ENCODE results near the gene GRPEL2.

GRPEL2 gene

GRCh38 chr5:149375434-149375833 lies 30.1 kb downstream of the GRPEL2 start:
- H3K4me3 ChIP-seq (ENCODE audit: low read depth, low read length), result no peak overlapping the region
- no peak for TF ChIP-seq MYC (IDR thresholded peaks at IDR 0.05; ENCODE audit: low read depth, low read length)
- TF ChIP-seq, protein P1, sequence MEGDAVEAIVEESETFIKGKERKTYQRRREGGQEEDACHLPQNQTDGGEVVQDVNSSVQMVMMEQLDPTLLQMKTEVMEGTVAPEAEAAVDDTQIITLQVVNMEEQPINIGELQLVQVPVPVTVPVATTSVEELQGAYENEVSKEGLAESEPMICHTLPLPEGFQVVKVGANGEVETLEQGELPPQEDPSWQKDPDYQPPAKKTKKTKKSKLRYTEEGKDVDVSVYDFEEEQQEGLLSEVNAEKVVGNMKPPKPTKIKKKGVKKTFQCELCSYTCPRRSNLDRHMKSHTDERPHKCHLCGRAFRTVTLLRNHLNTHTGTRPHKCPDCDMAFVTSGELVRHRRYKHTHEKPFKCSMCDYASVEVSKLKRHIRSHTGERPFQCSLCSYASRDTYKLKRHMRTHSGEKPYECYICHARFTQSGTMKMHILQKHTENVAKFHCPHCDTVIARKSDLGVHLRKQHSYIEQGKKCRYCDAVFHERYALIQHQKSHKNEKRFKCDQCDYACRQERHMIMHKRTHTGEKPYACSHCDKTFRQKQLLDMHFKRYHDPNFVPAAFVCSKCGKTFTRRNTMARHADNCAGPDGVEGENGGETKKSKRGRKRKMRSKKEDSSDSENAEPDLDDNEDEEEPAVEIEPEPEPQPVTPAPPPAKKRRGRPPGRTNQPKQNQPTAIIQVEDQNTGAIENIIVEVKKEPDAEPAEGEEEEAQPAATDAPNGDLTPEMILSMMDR (IDR thresholded peaks at IDR 0.05; ENCODE audit: low read depth, low read length), result no peak
- no peak for TF ChIP-seq POLR2A (IDR thresholded peaks at IDR 0.05; ENCODE audit: extremely low read depth, insufficient read length)
- TF ChIP-seq, protein P2, sequence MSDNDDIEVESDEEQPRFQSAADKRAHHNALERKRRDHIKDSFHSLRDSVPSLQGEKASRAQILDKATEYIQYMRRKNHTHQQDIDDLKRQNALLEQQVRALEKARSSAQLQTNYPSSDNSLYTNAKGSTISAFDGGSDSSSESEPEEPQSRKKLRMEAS (IDR thresholded peaks at IDR 0.05; ENCODE audit: low read depth, low read length), result no peak

DNA sequence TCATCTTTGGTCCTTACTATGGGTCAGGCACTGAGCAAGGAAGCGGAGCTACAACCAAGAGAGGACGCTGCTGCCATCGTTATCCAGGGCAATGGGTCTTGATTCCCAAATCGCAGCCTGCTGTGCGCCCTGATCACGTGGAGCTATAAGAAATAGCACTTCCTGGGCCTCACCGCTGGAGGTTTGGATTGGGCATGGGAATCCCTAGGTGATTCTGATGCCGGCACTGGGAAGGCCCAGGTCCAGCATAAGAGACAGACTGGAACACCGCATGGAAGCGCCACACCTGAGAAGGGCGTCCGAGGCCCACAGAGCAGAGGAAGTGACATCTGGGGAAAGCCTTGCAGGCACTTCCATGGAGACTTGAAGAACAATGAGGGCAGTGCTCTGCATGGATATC lies 30.8 kb downstream of the GRPEL2 start:
- H3K4me3 ChIP-seq (ENCODE audit: low read depth, low read length), result no peak overlapping the region
- TF ChIP-seq POLR2A (IDR thresholded peaks at IDR 0.05; ENCODE audit: extremely low read depth, insufficient read length) (no peak), MYC (IDR thresholded peaks at IDR 0.05; ENCODE audit: low read depth, low read length) (no peak)
- TF ChIP-seq, protein P2 (IDR thresholded peaks at IDR 0.05; ENCODE audit: low read depth, low read length), result no peak
- TF ChIP-seq, protein P1 (IDR thresholded peaks at IDR 0.05; ENCODE audit: low read depth, low read length), result no peak
- DNase-seq (ENCODE audit: low read depth), result no peak

More at GRCh38 chr5:149375434-149375833, 30.1 kb downstream of the GRPEL2 start:
- no peak for DNase-seq (ENCODE audit: low read depth)

DNA sequence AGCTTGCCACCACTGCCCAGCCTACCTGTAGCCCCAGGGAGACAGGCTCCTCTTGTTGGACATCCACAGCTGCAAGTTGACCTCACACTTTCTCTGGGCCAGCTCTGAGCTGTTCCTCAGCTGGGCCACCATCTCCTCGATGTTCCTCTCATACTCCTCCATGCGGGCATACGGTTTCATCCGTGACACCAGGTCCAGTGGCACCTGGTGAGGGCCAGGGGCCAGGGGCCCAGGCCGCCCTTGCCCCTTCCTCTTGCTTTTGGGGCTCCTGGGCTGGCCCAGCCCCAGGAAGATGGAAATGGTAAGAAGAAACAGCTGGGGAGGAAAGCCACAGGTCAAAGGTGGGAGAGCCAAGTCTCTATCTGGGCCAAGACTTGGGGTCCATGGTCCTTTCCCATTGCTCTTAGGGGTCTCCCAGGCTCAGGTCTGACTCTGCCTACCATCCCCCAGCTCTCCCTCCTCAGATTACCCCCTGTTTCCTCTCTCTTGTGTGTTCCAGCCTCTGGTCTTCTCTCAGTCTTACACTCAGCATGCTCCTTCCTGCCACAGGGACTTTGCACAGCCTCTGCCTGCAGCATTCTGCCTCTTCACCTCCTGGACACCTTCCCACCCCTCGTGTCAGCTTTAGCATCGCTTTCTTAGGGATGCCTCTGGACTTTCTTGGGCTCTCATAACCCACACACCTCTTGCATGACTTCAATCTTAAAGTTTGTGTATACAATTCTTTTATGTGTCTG lies 31.6 kb downstream of the GRPEL2 start:
- no peak for DNase-seq (ENCODE audit: low read depth)
- TF ChIP-seq, protein P2 (IDR thresholded peaks at IDR 0.05; ENCODE audit: low read depth, low read length), result no peak
- TF ChIP-seq MYC (IDR thresholded peaks at IDR 0.05; ENCODE audit: low read depth, low read length), result no peak
- TF ChIP-seq, protein P1 (IDR thresholded peaks at IDR 0.05; ENCODE audit: low read depth, low read length), result no peak
- TF ChIP-seq POLR2A (IDR thresholded peaks at IDR 0.05; ENCODE audit: extremely low read depth, insufficient read length), result no peak
- H3K4me3 ChIP-seq (ENCODE audit: low read depth, low read length), result no peak overlapping the region

- DNase-seq (ENCODE audit: low read depth), result no peak
- TF ChIP-seq, protein P1 (IDR thresholded peaks at IDR 0.05; ENCODE audit: low read depth, low read length), result no peak
- TF ChIP-seq POLR2A (IDR thresholded peaks at IDR 0.05; ENCODE audit: extremely low read depth, insufficient read length) (no peak), MYC (IDR thresholded peaks at IDR 0.05; ENCODE audit: low read depth, low read length) (no peak)
- TF ChIP-seq, protein P2 (IDR thresholded peaks at IDR 0.05; ENCODE audit: low read depth, low read length), result no peak
- H3K4me3 ChIP-seq (ENCODE audit: low read depth, low read length), result no peak overlapping the region
These were observed 33.0 kb downstream of the GRPEL2 start for GRCh38 chr5:149378241-149378820.

GRCh38 chr5:149379177-149379761 lies 34.0 kb downstream of the GRPEL2 start, which contains the start of gene IL17B:
Gene IL17B (minus strand): TSS chr5:149379292. CDS start chr5:149379225, 67 bp downstream.
- H3K4me3 ChIP-seq (ENCODE audit: low read depth, low read length), result no peak within 1 kb of the TSS
- TF ChIP-seq POLR2A (IDR thresholded peaks at IDR 0.05; ENCODE audit: extremely low read depth, insufficient read length) (no peak), MYC (IDR thresholded peaks at IDR 0.05; ENCODE audit: low read depth, low read length) (no peak)
- TF ChIP-seq, protein P2 (IDR thresholded peaks at IDR 0.05; ENCODE audit: low read depth, low read length), result no peak
- TF ChIP-seq, protein P1 (IDR thresholded peaks at IDR 0.05; ENCODE audit: low read depth, low read length), result no peak
- no peak for DNase-seq (ENCODE audit: low read depth)

Data from NB4 (cell line).